Upper lobe of left lung (tissue), 6 donors: Measurements from ENCODE around the gene THBS3. TPM values are rescaled to one million over a fixed set of nuclear protein-coding genes. Genes with fewer than 3 reads are reported as not detected.

ENCODE experiments used
- ATAC-seq, 2 donors: fragments of 200-7000 bp; cut with Tn5 transposase; one replicate each; pipeline ENCODE4 v1.9.1; 2022; ENCODE audit warnings: mild to moderate bottlenecking in 2 of 2, moderate library complexity in 2 of 2; ENCODE audit not compliant: low FRiP score in 2 of 2
- DNase-seq, 2 donors: peaks; one replicate each; pipeline ENCODE4 v3.0.0-alpha.2; 2019 to 2020
- H3K27ac ChIP-seq, 4 donors: fragments of 200-600 bp; sonication (generic); one replicate each; pipeline ENCODE4 v1.5.1; 2016 to 2019
- H3K27me3 ChIP-seq, 4 donors: fragments of 200-600 bp; sonication (generic); one replicate each; pipeline ENCODE4 v1.5.1; 2017 to 2019
- H3K36me3 ChIP-seq, 4 donors: fragments of 200-600 bp; sonication (generic); one replicate each; pipeline ENCODE4 v1.5.1; 2016 to 2019
- H3K4me1 ChIP-seq, 4 donors: fragments of 200-600 bp; sonication (generic); one replicate each; pipeline ENCODE4 v1.5.1; 2018 to 2019
- H3K4me3 ChIP-seq, 4 donors: fragments of 200-600 bp; sonication (generic); one replicate each; pipeline ENCODE4 v1.5.1; 2017 to 2019; ENCODE audit warnings: mild to moderate bottlenecking in 2 of 4, moderate library complexity in 1 of 4
- H3K9me3 ChIP-seq, 4 donors: fragments of 200-600 bp; sonication (generic); one replicate each; pipeline ENCODE4 v1.5.1; 2018 to 2019
- EP300 ChIP-seq, 4 donors: sonication (generic); formaldehyde crosslinking; IDR thresholded peaks; one replicate each; pipeline ENCODE4 v1.5.1; 2017; ENCODE audit warnings: antibody characterized with exemption in 4 of 4, control low read depth in 2 of 4
- POLR2A ChIP-seq, 4 donors: fragments of 450-650 bp; IDR thresholded peaks; one replicate each; pipeline ENCODE4 v1.5.1; 2016 to 2017; ENCODE audit warnings: antibody characterized with exemption in 4 of 4, mild to moderate bottlenecking in 2 of 4
- POLR2AphosphoS5 ChIP-seq, 2 donors: sonication (generic); formaldehyde crosslinking; IDR thresholded peaks; one replicate each; pipeline ENCODE4 v1.5.1; 2017; ENCODE audit warnings: antibody characterized with exemption in 2 of 2
- WGBS, 2 donors: methylation state at CpG; one replicate each; pipeline ENCODE4 v1.1.5; 2017 to 2018; 5-methylcytosine and 5-hydroxymethylcytosine counted together
- total RNA-seq, 6 donors: library from RNA; depleted of rRNA in 4 of 6; stranded (reverse); fragments of >200 nt in 4 of 6; gene quantifications; one replicate each; pipeline versions ENCODE4 v1.1.0 to v1.2.1, GENCODE V29; 2016 to 2021
- TF ChIP-seq, protein P1 (sequence below), 6 experiments: fragments of 450-650 bp in 4 of 6; fragments of 200-600 bp in 2 of 6; sonication (generic) in 2 of 6; IDR thresholded peaks; one replicate each; pipeline ENCODE4 v1.5.1; 2016 to 2019; ENCODE audit warnings: antibody characterized with exemption in 6 of 6
- donor health status: DM: no; HTN: no; CAD: no; lungs with moderate emphysema.
- donor health status: DM: no; HTN: yes; CAD: no; lungs with severe emphysema.

Gene THBS3
- total RNA-seq, 6 donors from 2014 or later: 18.3 to 97.4 (median 27.6) TPM

- ATAC-seq: no peak
- H3K36me3 ChIP-seq: no peaks in the 10 kb centered on the region
- H3K4me3 ChIP-seq: no peak overlapping the region
- no peak for DNase-seq
- TF ChIP-seq POLR2AphosphoS5 (IDR thresholded peaks at IDR 0.05): no peak
- TF ChIP-seq, protein P1, sequence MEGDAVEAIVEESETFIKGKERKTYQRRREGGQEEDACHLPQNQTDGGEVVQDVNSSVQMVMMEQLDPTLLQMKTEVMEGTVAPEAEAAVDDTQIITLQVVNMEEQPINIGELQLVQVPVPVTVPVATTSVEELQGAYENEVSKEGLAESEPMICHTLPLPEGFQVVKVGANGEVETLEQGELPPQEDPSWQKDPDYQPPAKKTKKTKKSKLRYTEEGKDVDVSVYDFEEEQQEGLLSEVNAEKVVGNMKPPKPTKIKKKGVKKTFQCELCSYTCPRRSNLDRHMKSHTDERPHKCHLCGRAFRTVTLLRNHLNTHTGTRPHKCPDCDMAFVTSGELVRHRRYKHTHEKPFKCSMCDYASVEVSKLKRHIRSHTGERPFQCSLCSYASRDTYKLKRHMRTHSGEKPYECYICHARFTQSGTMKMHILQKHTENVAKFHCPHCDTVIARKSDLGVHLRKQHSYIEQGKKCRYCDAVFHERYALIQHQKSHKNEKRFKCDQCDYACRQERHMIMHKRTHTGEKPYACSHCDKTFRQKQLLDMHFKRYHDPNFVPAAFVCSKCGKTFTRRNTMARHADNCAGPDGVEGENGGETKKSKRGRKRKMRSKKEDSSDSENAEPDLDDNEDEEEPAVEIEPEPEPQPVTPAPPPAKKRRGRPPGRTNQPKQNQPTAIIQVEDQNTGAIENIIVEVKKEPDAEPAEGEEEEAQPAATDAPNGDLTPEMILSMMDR (IDR thresholded peaks at IDR 0.05): no peak
- WGBS, 2 donors: 75 to 86% methylated on average over 3 to 7 of the region's 7 CpGs
- H3K9me3 ChIP-seq: no peaks in the 10 kb centered on the region
- no peak overlapping the region for H3K27ac ChIP-seq
- peaks cover 13 to 38% (median 27%) of the 10 kb centered on the region in 4 donors for H3K4me1 ChIP-seq
- H3K27me3 ChIP-seq: no peaks in the 10 kb centered on the region
Measured at GRCh38 chr1:155182052-155182550, 25.6 kb downstream of the THBS3 start.

- no peaks in the 10 kb centered on the region for H3K9me3 ChIP-seq
- no peak for TF ChIP-seq EP300 (IDR thresholded peaks at IDR 0.05)
- TF ChIP-seq POLR2AphosphoS5 (IDR thresholded peaks at IDR 0.05): peak in 1 of 2 donors; percentile 11
- TF ChIP-seq, protein P1 (IDR thresholded peaks at IDR 0.05): no peak
- peak in 1 of 4 donors; percentile 40 for TF ChIP-seq POLR2A (IDR thresholded peaks at IDR 0.05)
- WGBS, 2 donors: 90 to 93% methylated on average over 13 to 18 of the region's 18 CpGs
- DNase-seq: peak; percentile 39 to 81
- no peak overlapping the region for H3K4me3 ChIP-seq
- no peaks in the 10 kb centered on the region for H3K36me3 ChIP-seq
- H3K27ac ChIP-seq: no peak overlapping the region
- ATAC-seq: no peak
- H3K27me3 ChIP-seq: no peaks in the 10 kb centered on the region
- H3K4me1 ChIP-seq: peaks cover 18 to 38% (median 30%) of the 10 kb centered on the region in 4 donors
Measured at GRCh38 chr1:155181371-155182051, 26.2 kb downstream of the THBS3 start.

DNA sequence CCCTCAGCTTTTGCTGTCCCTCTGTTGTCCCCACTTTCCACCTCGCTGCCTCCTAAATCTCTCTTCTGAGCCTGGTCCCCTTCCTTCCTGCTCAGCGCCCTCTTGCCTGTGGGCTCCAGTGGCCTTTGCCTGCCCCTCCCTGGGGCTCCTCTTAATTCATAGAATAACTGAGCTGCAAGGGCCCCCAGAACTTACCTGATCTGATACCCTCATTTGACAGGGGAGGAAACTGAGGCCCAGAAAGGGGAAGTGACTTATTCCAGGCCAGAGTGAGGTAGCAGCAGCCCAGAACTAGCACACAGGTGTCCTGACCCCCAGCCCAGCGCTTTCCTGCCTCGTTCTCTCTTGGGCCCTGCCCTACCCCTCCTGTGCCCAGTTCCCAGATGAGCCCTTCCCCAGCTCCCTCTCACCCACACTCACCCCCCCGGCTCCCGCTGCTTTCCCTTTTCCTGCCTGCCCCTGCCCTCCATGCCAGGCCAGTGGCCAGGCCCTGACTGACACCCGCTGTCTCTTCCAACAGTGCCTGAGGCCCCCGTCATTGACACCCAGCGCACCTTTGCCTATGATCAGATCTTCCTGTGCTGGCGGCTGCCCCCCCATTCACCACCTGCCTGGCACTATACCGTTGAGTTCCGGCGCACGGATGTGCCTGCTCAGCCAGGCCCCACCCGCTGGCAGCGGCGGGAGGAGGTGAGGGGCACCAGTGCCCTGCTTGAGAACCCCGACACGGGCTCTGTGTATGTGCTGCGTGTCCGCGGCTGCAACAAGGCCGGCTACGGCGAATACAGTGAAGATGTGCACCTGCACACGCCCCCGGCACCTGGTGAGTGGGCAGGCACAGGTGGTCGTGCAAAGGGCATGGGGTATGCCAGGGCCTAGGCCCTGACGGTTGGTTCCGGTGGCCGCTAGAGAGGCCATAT, 28.3 kb downstream of the THBS3 start:
- TF ChIP-seq POLR2A (IDR thresholded peaks at IDR 0.05): peak in 1 of 4 donors; percentile 34
- peak in 1 of 2 donors; percentile 13 for TF ChIP-seq POLR2AphosphoS5 (IDR thresholded peaks at IDR 0.05)
- TF ChIP-seq, protein P1 (IDR thresholded peaks at IDR 0.05): no peak
- TF ChIP-seq EP300 (IDR thresholded peaks at IDR 0.05): no peak
- peaks cover 0 to 3% (median 0%) of the 10 kb centered on the region in 4 donors for H3K27me3 ChIP-seq
- peak; percentile 27 to 82 for DNase-seq
- no peaks in the 10 kb centered on the region for H3K9me3 ChIP-seq
- H3K36me3 ChIP-seq: no peaks in the 10 kb centered on the region
- no peak for ATAC-seq
- no peak overlapping the region for H3K4me3 ChIP-seq
- peaks cover 13 to 32% (median 22%) of the 10 kb centered on the region in 4 donors for H3K4me1 ChIP-seq
- peak overlapping the region in 1 of 4 donors; percentile 76 for H3K27ac ChIP-seq
- 91 to 92% methylated on average over 16 to 31 of the region's 31 CpGs for WGBS, 2 donors

- no peaks in the 10 kb centered on the region for H3K9me3 ChIP-seq
- no peak for TF ChIP-seq POLR2A (IDR thresholded peaks at IDR 0.05)
- TF ChIP-seq POLR2AphosphoS5 (IDR thresholded peaks at IDR 0.05): peak in 1 of 2 donors; percentile 54
- TF ChIP-seq, protein P1 (IDR thresholded peaks at IDR 0.05): no peak
- TF ChIP-seq EP300 (IDR thresholded peaks at IDR 0.05): no peak
- peak overlapping the region in 1 of 4 donors; percentile 76 for H3K27ac ChIP-seq
- H3K4me3 ChIP-seq: peak overlapping the region in 3 of 4 donors; percentile 14 to 21 (median 18)
- H3K36me3 ChIP-seq: no peaks in the 10 kb centered on the region
- peaks cover 0 to 6% (median 3%) of the 10 kb centered on the region in 4 donors for H3K27me3 ChIP-seq
- peaks cover 21 to 40% (median 30%) of the 10 kb centered on the region in 4 donors for H3K4me1 ChIP-seq
- ATAC-seq (peak in 1 of 2 donors; percentile 5), DNase-seq (peak; percentile 35 to 84)
- WGBS, 2 donors: 81 to 83% methylated on average over 17 to 20 of the region's 30 CpGs
Measured at GRCh38 chr1:155178441-155179111, 29.1 kb downstream of the THBS3 start.
